T-cell (primary cell): ENCODE results near the gene CC2D2A. TPM values are rescaled to one million over a fixed set of nuclear protein-coding genes. Genes with fewer than 3 reads are reported as not detected.
A peak's percentile ranks its signal among the peaks of the same experiment; 100 is the strongest.

Experiments used
- ATAC-seq, 4 experiments: fragments of 200-7000 bp in 3 of 4; fragments of 150-1000 bp in 1 of 4; cut with Tn5 transposase; replicated peaks in 1 of 4; 1 replicate in 3 of 4; 2 replicates in 1 of 4; pipeline ENCODE4 v1.10.0; 2021; ENCODE audit warnings: moderate library complexity in 3 of 4, mild to moderate bottlenecking in 2 of 4, moderate number of reproducible peaks in 1 of 4
- CTCF ChIA-PET, 2 donors: fragments of 300-600 bp; sonication (Branson Sonifier 250); formaldehyde crosslinking; loops; one replicate each; lab custom pipeline; 2022; ENCODE audit warnings: antibody characterized with exemption in 2 of 2; lab: Charles Lee
- POLR2A ChIA-PET, 2 donors: fragments of 300-600 bp; sonication (Branson Sonifier 250); formaldehyde crosslinking; loops; one replicate each; lab custom pipeline; 2022; ENCODE audit warnings: antibody characterized with exemption in 2 of 2; lab: Charles Lee
- DNase-seq, 35 experiments: peaks; one replicate each; pipeline versions ENCODE4 v3.0.0 to v3.0.0-alpha.2; 2013 to 2023
- H3K27ac ChIP-seq: one replicate; pipeline ENCODE4 v1.5.1; 2013; ENCODE audit warnings: low read length
- H3K27me3 ChIP-seq, 2 experiments: replicated peaks in 1 of 2; 1 replicate in 1 of 2; 2 replicates in 1 of 2; pipeline versions ENCODE4 v1.6.1 to v1.7.0; 2013; ENCODE audit warnings: low read length in 1 of 2, mixed read lengths in 1 of 2; ENCODE audit not compliant: control insufficient read depth in 2 of 2, insufficient read depth in 2 of 2; ENCODE audit errors: extremely low read depth in 1 of 2
- H3K36me3 ChIP-seq, 2 donors: 1 replicate in 1 of 2; 2 replicates in 1 of 2; pipeline versions ENCODE4 v1.6.1 to v1.7.0; 2013; ENCODE audit warnings: low read length in 1 of 2; ENCODE audit not compliant: control insufficient read depth in 2 of 2, insufficient read depth in 1 of 2; ENCODE audit errors: extremely low read depth in 1 of 2
- H3K4me1 ChIP-seq, 2 experiments: 1 replicate in 1 of 2; 2 replicates in 1 of 2; pipeline versions ENCODE4 v1.6.1 to v1.7.0; 2013; ENCODE audit warnings: low read length in 2 of 2, mixed read lengths in 1 of 2; ENCODE audit not compliant: insufficient read depth in 2 of 2, control insufficient read depth in 1 of 2; ENCODE audit errors: extremely low read depth in 1 of 2
- H3K4me3 ChIP-seq, 2 donors: 1 replicate in 1 of 2; 2 replicates in 1 of 2; pipeline versions ENCODE4 v1.5.1 to v1.7.0; 2013; ENCODE audit warnings: mild to moderate bottlenecking in 2 of 2, low read length in 1 of 2, moderate library complexity in 1 of 2; ENCODE audit not compliant: control insufficient read depth in 1 of 2; ENCODE audit errors: extremely low read depth in 1 of 2
- H3K9me3 ChIP-seq: 2 replicates; pipeline ENCODE4 v1.7.0; 2013
- H3K27ac Mint-ChIP-seq, 2 donors: one replicate each; pipeline ENCODE4 v1.8.0; 2020 to 2021; ENCODE audit warnings: mild to moderate bottlenecking in 2 of 2, mixed read lengths in 2 of 2
- H3K27me3 Mint-ChIP-seq, 2 donors: one replicate each; pipeline ENCODE4 v1.8.0; 2021 to 2022; ENCODE audit warnings: mixed read lengths in 2 of 2
- H3K36me3 Mint-ChIP-seq: one replicate; pipeline ENCODE4 v1.8.0; 2021; ENCODE audit warnings: mixed read lengths
- H3K4me1 Mint-ChIP-seq, 3 donors: one replicate each; pipeline ENCODE4 v1.8.0; 2020 to 2022; ENCODE audit warnings: mixed read lengths in 3 of 3, mild to moderate bottlenecking in 1 of 3
- H3K4me3 Mint-ChIP-seq, 3 donors: one replicate each; pipeline ENCODE4 v1.8.0; 2020 to 2022; ENCODE audit warnings: mild to moderate bottlenecking in 3 of 3, mixed read lengths in 3 of 3, moderate library complexity in 3 of 3
- H3K9me3 Mint-ChIP-seq, 3 donors: one replicate each; pipeline ENCODE4 v1.8.0; 2020 to 2022; ENCODE audit warnings: mixed read lengths in 3 of 3
- WGBS: methylation state at CpG from one replicate; pipeline ENCODE4 v1.1.5; 2013; ENCODE audit warnings: missing lambda C conversion rate; ENCODE audit not compliant: insufficient coverage; 5-methylcytosine and 5-hydroxymethylcytosine counted together
- total RNA-seq, 35 experiments: library from RNA in 6 of 35; stranded (reverse) in 6 of 35; fragments of 120-200 nt in 1 of 35; gene quantifications; one replicate each; pipeline versions ENCODE4 v1.2.1 to v1.2.4 and lab custom pipeline; 2013 to 2026

The CC2D2A gene
- total RNA-seq, 5 donors from 2014 or later (not counting 1 experiment from before 2014, with no cell fraction given) = 0.16 to 1.1 (median 0.40) TPM

- DNase-seq (no peak), ATAC-seq (no peak)
- Mint-ChIP-seq H3K9me3 (no peaks in the 10 kb centered on the region), H3K36me3 (no peaks in the 10 kb centered on the region), H3K27me3 (no peaks in the 10 kb centered on the region), H3K4me1 (peaks cover 8 to 10% (median 9%) of the 10 kb centered on the region in 3 donors), H3K4me3 (no peak overlapping the region), H3K27ac (no peak overlapping the region)
- ChIA-PET CTCF (no interaction called here), POLR2A (interaction anchor here in 1 of 2 donors (0.6 kb wide), 1 partner anchor 748 kb away, joined by 3 read pairs; no protein-coding TSS in a partner anchor)
- 83% methylated on average over 2 of the region's 5 CpGs for WGBS
- H3K36me3 ChIP-seq = peaks cover 0 to 2% of the 10 kb centered on the region in 2 donors
- H3K4me3 ChIP-seq = no peak overlapping the region
- H3K9me3 ChIP-seq = no peaks in the 10 kb centered on the region
- H3K27me3 ChIP-seq = no peaks in the 10 kb centered on the region
- H3K4me1 ChIP-seq = peaks cover 2 to 6% of the 10 kb centered on the region in 2 experiments
- H3K27ac ChIP-seq = no peak overlapping the region
These were observed 82.2 kb downstream of the CC2D2A start for GRCh38 chr4:15551740-15552446.

GRCh38 chr4:15552557-15553362 lies 83.1 kb downstream of the CC2D2A start:
- POLR2A ChIA-PET = no interaction called here
- no peak overlapping the region for H3K27ac ChIP-seq
- ATAC-seq (no peak), DNase-seq (no peak)
- no peak overlapping the region for H3K4me3 Mint-ChIP-seq
- WGBS = 100% methylated on average over 2 of the region's 6 CpGs
- CTCF ChIA-PET = no interaction called here
- no peaks in the 10 kb centered on the region for H3K9me3 Mint-ChIP-seq
- peak overlapping the region in 1 of 2 donors; percentile 39 for H3K27ac Mint-ChIP-seq
- H3K4me1 ChIP-seq = peaks cover 0 to under 1% of the 10 kb centered on the region in 2 experiments
- H3K4me3 ChIP-seq = no peak overlapping the region
- H3K27me3 Mint-ChIP-seq = no peaks in the 10 kb centered on the region
- no peaks in the 10 kb centered on the region for H3K36me3 Mint-ChIP-seq
- H3K36me3 ChIP-seq = peaks cover 0 to 2% of the 10 kb centered on the region in 2 donors
- peaks cover under 1 to 4% (median 3%) of the 10 kb centered on the region in 3 donors for H3K4me1 Mint-ChIP-seq
- no peaks in the 10 kb centered on the region for H3K9me3 ChIP-seq
- H3K27me3 ChIP-seq = no peaks in the 10 kb centered on the region

GRCh38 chr4:15556511-15557092 lies 86.9 kb downstream of the CC2D2A start:
- Histone ChIP-seq H3K36me3 (no peaks in the 10 kb centered on the region), H3K4me1 (no peaks in the 10 kb centered on the region), H3K4me3 (no peak overlapping the region), H3K9me3 (no peaks in the 10 kb centered on the region), H3K27me3 (no peaks in the 10 kb centered on the region), H3K27ac (no peak overlapping the region)
- Mint-ChIP-seq H3K36me3 (peaks cover 2% of the 10 kb centered on the region), H3K4me3 (no peak overlapping the region), H3K9me3 (no peaks in the 10 kb centered on the region), H3K4me1 (peaks cover 0 to 2% (median 0%) of the 10 kb centered on the region in 3 donors), H3K27ac (no peak overlapping the region), H3K27me3 (no peaks in the 10 kb centered on the region)
- ATAC-seq = no peak
- no peak for DNase-seq
- 93% methylated on average over 1 of the region's 4 CpGs for WGBS
- CTCF ChIA-PET = no interaction called here
- POLR2A ChIA-PET = no interaction called here

- POLR2A ChIA-PET = no interaction called here
- peaks cover 0 to 2% (median 0%) of the 10 kb centered on the region in 3 donors for H3K4me1 Mint-ChIP-seq
These were observed 88.3 kb downstream of the CC2D2A start for GRCh38 chr4:15557786-15558550.

GRCh38 chr4:15558561-15558960 lies 88.9 kb downstream of the CC2D2A start:
- no peak overlapping the region for H3K4me3 Mint-ChIP-seq
- no peak overlapping the region for H3K27ac Mint-ChIP-seq
- DNase-seq (no peak), ATAC-seq (no peak)
- no CpG with 5 or more reads among the region's 2 CpGs for WGBS
- Histone ChIP-seq H3K27me3 (no peaks in the 10 kb centered on the region), H3K4me1 (no peaks in the 10 kb centered on the region), H3K4me3 (no peak overlapping the region), H3K27ac (no peak overlapping the region), H3K9me3 (no peaks in the 10 kb centered on the region), H3K36me3 (peaks cover 0 to 2% of the 10 kb centered on the region in 2 donors)
- H3K36me3 Mint-ChIP-seq = peaks cover 15% of the 10 kb centered on the region
- H3K27me3 Mint-ChIP-seq = no peaks in the 10 kb centered on the region
- H3K9me3 Mint-ChIP-seq = no peaks in the 10 kb centered on the region
- ChIA-PET POLR2A (no interaction called here), CTCF (no interaction called here)
- peaks cover 0 to 2% (median 0%) of the 10 kb centered on the region in 3 donors for H3K4me1 Mint-ChIP-seq

More at GRCh38 chr4:15557786-15558550, 88.3 kb downstream of the CC2D2A start:
- H3K4me3 ChIP-seq = no peak overlapping the region
- peaks cover 10% of the 10 kb centered on the region for H3K36me3 Mint-ChIP-seq
- CTCF ChIA-PET = no interaction called here
- no peaks in the 10 kb centered on the region for H3K27me3 ChIP-seq
- no CpG with 5 or more reads among the region's 2 CpGs for WGBS
- H3K9me3 ChIP-seq = no peaks in the 10 kb centered on the region
- H3K27ac Mint-ChIP-seq = no peak overlapping the region
- H3K36me3 ChIP-seq = no peaks in the 10 kb centered on the region
- no peaks in the 10 kb centered on the region for H3K27me3 Mint-ChIP-seq
- no peak overlapping the region for H3K4me3 Mint-ChIP-seq
- no peak for ATAC-seq
- no peaks in the 10 kb centered on the region for H3K9me3 Mint-ChIP-seq
- no peak for DNase-seq
- no peaks in the 10 kb centered on the region for H3K4me1 ChIP-seq
- no peak overlapping the region for H3K27ac ChIP-seq

GRCh38 chr4:15562114-15562513 lies 92.4 kb downstream of the CC2D2A start:
- POLR2A ChIA-PET = no interaction called here
- no peak overlapping the region for H3K27ac ChIP-seq

More at GRCh38 chr4:15562114-15562513, 92.4 kb downstream of the CC2D2A start:
- DNase-seq (no peak), ATAC-seq (no peak)
- no peaks in the 10 kb centered on the region for H3K9me3 ChIP-seq
- no peak overlapping the region for H3K4me3 ChIP-seq
- Mint-ChIP-seq H3K27ac (no peak overlapping the region), H3K36me3 (peaks cover 32% of the 10 kb centered on the region), H3K4me3 (no peak overlapping the region), H3K9me3 (no peaks in the 10 kb centered on the region), H3K4me1 (peaks cover 0 to 2% (median 0%) of the 10 kb centered on the region in 3 donors), H3K27me3 (no peaks in the 10 kb centered on the region)
- H3K27me3 ChIP-seq = no peaks in the 10 kb centered on the region
- H3K36me3 ChIP-seq = peaks cover 2 to 3% of the 10 kb centered on the region in 2 donors
- CTCF ChIA-PET = interaction anchor here in 1 of 2 donors (0.9 kb wide), 1 partner anchor 16 kb away, joined by 3 read pairs; no protein-coding TSS in a partner anchor
- WGBS = 100% methylated on average over 1 of the region's 3 CpGs
- no peaks in the 10 kb centered on the region for H3K4me1 ChIP-seq
